WERI-Rb-1 (cell line): ENCODE data around the gene LCN6.
"Not testable (repeated sequence)": the region's sequence is repeated elsewhere in the genome, so short reads cannot be mapped to it uniquely, and the experiment has no call there.

ENCODE experiments used
- DNase-seq: peaks from one replicate; pipeline ENCODE4 v3.0.0-alpha.2; 2020
- H3K27ac ChIP-seq: fragments of 250-450 bp; sonication (Bioruptor Pico); 2 replicates; pipeline ENCODE4 v1.5.1; 2020; ENCODE audit warnings: mild to moderate bottlenecking, moderate library complexity
- H3K27me3 ChIP-seq: fragments of 250-450 bp; sonication (Bioruptor Pico); 2 replicates; pipeline ENCODE4 v1.5.1; 2021; ENCODE audit warnings: mild to moderate bottlenecking, low read depth, moderate library complexity; ENCODE audit not compliant: insufficient read depth, severe bottlenecking
- H3K36me3 ChIP-seq: fragments of 250-450 bp; sonication (Bioruptor Pico); 2 replicates; pipeline ENCODE4 v1.5.1; 2020; ENCODE audit warnings: mild to moderate bottlenecking, moderate library complexity
- H3K4me3 ChIP-seq: 2 replicates; pipeline ENCODE4 v1.5.1; 2011; ENCODE audit warnings: low read depth, mild to moderate bottlenecking, control low read depth, low read length
- H3K9me3 ChIP-seq: fragments of 250-450 bp; sonication (Bioruptor Pico); 2 replicates; pipeline ENCODE4 v1.5.1; 2021; ENCODE audit warnings: mild to moderate bottlenecking, moderate library complexity; ENCODE audit not compliant: severe bottlenecking
- TF ChIP-seq, protein P1 (sequence below): IDR thresholded peaks from 2 replicates; pipeline ENCODE4 v1.5.1; 2011; ENCODE audit warnings: low read depth, mild to moderate bottlenecking, control low read depth, inconsistent platforms, low read length

Gene LCN6

DNA sequence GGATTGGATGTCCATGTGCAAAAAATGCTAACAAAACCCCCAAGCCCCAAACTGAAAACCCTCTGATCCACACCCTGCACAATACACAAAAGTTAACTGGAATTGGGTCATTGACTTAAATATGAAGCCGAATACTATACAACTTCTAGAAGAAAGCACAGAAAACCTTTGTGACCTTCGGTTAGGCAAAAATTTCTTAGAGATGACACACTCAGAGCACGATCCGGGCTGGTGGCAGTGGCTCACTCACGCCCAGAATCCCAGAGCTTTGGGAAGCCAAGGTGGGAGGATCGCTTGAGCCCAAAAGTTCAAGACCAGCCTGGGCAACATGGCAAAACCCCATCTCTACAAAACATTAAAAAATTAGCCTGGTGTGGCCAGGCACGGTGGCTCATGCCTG lies 37.8 kb downstream of the LCN6 start:
- H3K27ac ChIP-seq = no peak overlapping the region
- H3K36me3 ChIP-seq = peaks cover 14% of the 10 kb centered on the region
- no peaks in the 10 kb centered on the region for H3K27me3 ChIP-seq
- no peak for DNase-seq
- H3K9me3 ChIP-seq = no peaks in the 10 kb centered on the region
- no peak overlapping the region for H3K4me3 ChIP-seq
- TF ChIP-seq, protein P1, sequence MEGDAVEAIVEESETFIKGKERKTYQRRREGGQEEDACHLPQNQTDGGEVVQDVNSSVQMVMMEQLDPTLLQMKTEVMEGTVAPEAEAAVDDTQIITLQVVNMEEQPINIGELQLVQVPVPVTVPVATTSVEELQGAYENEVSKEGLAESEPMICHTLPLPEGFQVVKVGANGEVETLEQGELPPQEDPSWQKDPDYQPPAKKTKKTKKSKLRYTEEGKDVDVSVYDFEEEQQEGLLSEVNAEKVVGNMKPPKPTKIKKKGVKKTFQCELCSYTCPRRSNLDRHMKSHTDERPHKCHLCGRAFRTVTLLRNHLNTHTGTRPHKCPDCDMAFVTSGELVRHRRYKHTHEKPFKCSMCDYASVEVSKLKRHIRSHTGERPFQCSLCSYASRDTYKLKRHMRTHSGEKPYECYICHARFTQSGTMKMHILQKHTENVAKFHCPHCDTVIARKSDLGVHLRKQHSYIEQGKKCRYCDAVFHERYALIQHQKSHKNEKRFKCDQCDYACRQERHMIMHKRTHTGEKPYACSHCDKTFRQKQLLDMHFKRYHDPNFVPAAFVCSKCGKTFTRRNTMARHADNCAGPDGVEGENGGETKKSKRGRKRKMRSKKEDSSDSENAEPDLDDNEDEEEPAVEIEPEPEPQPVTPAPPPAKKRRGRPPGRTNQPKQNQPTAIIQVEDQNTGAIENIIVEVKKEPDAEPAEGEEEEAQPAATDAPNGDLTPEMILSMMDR = no peak

DNA sequence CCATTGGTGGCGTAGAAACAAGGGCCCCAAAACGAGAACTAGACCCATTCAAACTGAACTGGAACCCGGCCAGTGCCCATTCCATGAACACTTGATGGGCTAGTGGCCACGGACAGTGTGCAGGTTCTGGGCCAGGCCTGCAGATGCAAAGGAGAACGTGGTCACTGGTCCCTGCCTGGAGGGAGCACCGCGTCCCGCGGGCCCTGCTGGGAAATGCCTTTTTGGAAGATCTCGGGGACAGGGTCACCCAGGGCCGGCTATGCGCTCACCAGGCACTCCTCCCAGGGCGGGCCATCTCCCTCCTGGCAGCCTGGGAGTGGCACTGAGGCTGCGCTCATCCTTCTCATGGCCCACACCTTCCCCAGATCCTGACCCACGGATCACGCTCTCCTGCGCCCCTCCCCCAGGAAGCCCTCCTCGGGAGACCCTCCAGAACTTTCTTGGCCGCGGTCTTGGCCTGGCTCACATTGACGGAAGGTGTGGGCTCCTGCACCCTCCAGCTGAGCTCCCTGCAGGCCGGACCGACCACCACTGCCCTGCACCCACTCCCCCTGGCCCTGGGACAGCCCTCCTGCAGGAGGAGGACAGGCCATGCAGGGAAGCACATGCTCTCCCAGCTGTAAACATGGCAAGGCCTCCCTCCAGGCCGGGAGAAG lies 38.7 kb downstream of the LCN6 start:
- Histone ChIP-seq H3K9me3 (no peaks in the 10 kb centered on the region), H3K36me3 (peaks cover 9% of the 10 kb centered on the region), H3K27me3 (no peaks in the 10 kb centered on the region), H3K27ac (no peak overlapping the region), H3K4me3 (no peak overlapping the region)
- TF ChIP-seq, protein P1 = no peak
- no peak for DNase-seq

DNA sequence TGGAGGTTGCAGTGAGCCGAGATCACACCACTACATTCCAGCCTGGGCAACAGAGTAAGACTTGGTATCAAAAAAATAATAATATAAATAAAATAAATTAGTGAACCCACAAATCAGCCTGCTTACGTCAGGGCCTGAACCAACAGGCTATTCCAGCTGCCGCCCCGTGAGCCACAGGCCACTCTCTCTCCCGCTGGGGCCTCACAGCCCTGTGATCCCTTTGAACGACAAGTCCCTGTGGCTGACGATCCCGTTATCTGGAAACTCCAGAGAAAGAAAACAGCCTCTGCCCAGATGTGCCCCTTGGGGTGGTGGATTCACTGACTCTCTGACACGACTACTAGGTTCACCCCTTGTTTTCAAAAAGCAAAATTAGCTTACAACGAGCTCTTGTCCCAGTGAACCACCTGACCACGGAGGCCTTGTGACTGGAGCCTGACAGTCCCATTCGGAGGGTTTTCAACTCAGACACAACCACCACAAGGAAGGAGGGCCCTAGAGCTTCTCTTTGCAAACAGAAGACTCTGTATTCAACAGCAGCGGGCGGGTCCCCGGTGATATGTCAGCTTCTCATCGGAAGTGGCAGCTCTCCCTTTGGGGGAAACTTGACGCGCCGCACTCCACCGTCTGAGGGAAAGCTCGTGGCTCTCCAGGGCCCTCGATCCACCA lies 40.3 kb downstream of the LCN6 start:
- no peaks in the 10 kb centered on the region for H3K9me3 ChIP-seq
- no peak overlapping the region for H3K27ac ChIP-seq
- no peak for DNase-seq
- H3K4me3 ChIP-seq = no peak overlapping the region
- TF ChIP-seq, protein P1 = no peak
- no peaks in the 10 kb centered on the region for H3K27me3 ChIP-seq
- no peaks in the 10 kb centered on the region for H3K36me3 ChIP-seq

- Histone ChIP-seq H3K36me3 (no peaks in the 10 kb centered on the region), H3K4me3 (no peak overlapping the region), H3K9me3 (no peaks in the 10 kb centered on the region)
Observed at GRCh38 chr9:136707011-136707410, 41.3 kb downstream of the LCN6 start.

DNA sequence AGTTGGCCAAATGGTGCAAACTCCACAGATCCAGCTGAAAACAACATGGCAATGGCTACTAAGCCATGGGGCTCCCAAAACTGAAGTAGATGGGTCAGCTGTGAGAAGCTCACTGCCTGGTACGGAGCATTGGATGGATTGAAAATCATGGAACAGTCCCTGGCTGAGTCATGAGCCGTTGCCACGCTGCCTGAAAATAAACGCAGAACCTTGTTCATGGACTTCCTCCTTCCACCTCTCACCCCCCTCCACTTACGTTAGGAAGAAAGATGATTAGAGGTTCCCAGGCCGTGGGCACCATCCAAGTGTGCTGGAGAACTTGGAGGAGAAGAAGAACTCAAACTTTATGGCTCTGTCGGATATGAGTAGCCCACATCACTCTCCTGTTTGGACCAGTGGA lies 42.8 kb downstream of the LCN6 start:
- DNase-seq = no peak
- Histone ChIP-seq H3K27ac (no peak overlapping the region), H3K27me3 (no peaks in the 10 kb centered on the region), H3K4me3 (no peak overlapping the region), H3K36me3 (no peaks in the 10 kb centered on the region), H3K9me3 (no peaks in the 10 kb centered on the region)
- TF ChIP-seq, protein P1 = no peak

More at GRCh38 chr9:136707011-136707410, 41.3 kb downstream of the LCN6 start:
- Histone ChIP-seq H3K27ac (no peak overlapping the region), H3K27me3 (no peaks in the 10 kb centered on the region)
- TF ChIP-seq, protein P1 = no peak
- DNase-seq = no peak

DNA sequence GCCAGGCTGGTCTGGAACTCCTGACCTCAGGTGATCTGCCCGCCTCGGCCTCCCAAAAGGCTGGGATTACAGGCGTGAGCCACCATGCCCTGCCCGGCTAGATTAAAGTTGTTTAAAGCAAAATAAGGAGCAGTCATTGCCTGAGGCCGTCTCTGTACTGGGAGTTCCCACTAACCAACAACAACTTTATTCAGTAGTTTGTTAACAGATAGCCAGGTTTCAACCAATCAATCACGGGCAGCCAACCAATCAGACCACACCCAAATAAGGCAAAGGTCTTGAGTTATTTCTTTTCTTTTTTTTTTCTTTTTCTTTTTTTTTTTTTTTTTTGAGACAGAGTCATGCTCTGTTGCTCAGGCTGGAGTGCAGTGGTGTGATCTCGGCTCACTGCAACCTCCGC lies 43.6 kb downstream of the LCN6 start:
- H3K4me3 ChIP-seq, DNase-seq, H3K36me3 ChIP-seq, H3K9me3 ChIP-seq, H3K27me3 ChIP-seq, H3K27ac ChIP-seq: not testable (repeated sequence)
